Astrocyte (in vitro differentiated cells and primary cell): ENCODE data around the gene PROM1.

ENCODE experiments used
- CTCF ChIP-seq: IDR thresholded peaks from 2 replicates; pipeline ENCODE4 v1.5.1; 2011; ENCODE audit warnings: low read depth, mild to moderate bottlenecking, inconsistent platforms, low read length, moderate library complexity; ENCODE audit not compliant: insufficient read depth
- EZH2 ChIP-seq: IDR thresholded peaks from 2 replicates; pipeline ENCODE4 v1.6.1; 2012; ENCODE audit warnings: mild to moderate bottlenecking, low read length, inconsistent platforms; ENCODE audit not compliant: insufficient read depth

DNA sequence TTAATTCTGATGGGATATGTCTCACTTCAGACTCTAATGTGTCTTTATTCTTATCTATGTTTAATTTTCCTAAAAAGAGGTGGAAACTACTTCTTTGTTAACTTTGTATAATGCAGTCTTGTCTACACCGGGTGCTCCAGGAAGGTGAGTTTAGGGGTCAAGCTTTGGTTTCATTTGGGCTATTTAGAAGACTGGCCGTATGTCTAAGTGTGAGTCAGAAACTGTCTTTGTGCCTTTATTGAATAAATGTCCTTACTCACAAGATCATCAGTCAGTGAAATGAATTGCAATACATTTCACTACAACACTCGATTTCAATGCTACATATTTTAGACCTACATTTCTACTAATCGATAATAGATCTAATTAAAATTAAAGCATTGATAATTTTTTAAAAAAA, 56.2 kb downstream of the PROM1 start:
- TF ChIP-seq CTCF (no peak), EZH2 (no peak)
